Measurements from ENCODE around the gene KMT2C.

- no peak for TF ChIP-seq CTCF (IDR thresholded peaks at IDR 0.05; ENCODE audit: low read length)
- no peak for TF ChIP-seq EZH2phosphoT487 (IDR thresholded peaks at IDR 0.05; ENCODE audit: low read length)
Observed at GRCh38 chr7:152148706-152149105, 287.1 kb downstream of the KMT2C start.
